Activated CD4-positive, alpha-beta T cell treated with anti-CD3 and anti-CD28 coated beads, Interleukin-2, Interleukin-6, amounts not matched to agents 100 ng/mL and 50 ng/mL, durations not matched to agents 16 hours and 8 hours (primary cell): Measurements from ENCODE around the gene SMIM26.
A peak's percentile ranks its signal among the peaks of the same experiment; 100 is the strongest.

ENCODE experiments used
- DNase-seq: peaks from one replicate; pipeline ENCODE4 v3.0.0-alpha.2; 2020

Gene SMIM26

DNA sequence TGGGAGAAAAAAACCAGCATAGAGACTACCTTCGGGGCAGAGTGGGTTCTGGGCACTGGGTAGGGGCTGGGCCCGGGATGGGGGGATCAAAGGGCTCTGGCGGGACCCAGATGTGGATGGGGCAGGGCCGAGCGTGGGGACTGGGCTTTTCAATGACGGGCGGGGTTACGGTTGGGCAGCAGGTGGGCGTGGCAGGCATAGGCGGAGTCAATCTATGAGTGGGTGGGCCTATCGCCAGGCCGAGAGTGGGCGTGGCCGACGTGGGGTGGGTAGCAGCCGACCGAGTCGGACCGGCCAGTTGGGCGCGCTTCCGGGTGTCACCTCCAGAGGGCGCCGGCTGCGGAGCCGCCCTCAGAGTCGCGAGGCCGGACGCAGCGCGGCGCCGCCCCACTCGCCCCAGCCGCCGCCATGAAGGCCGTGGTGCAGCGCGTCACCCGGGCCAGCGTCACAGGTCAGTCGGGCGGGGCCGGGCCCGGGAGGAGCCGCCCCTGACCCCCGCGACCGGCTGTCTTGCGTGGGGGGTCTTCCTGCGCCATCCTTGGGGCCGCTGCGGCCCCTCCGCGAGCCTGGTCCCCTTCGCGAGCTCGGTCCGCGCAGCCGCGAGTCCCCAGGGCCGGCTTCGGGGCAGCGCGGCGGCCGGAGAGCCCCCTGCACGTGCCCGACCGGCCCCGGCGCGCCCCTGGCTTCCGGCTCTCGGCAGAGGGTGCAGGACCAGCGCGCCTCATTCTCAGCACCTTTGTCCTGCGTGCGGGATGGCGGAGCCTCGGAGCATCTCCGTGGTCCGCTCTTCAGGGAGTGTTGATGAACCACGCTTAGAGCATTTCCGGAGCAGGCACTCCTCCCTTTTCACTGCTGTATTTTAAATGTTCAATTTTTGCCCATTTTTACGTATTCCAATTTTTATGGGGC, 20.7 kb downstream of the SMIM26 start, which contains the start of gene DTD1:
Gene DTD1, plus strand, starts transcription at position 390 of the 909 bp plus-strand sequence. Its CDS starts 19 bp downstream, at position 409.
- peak; percentile 96 for DNase-seq

DNA sequence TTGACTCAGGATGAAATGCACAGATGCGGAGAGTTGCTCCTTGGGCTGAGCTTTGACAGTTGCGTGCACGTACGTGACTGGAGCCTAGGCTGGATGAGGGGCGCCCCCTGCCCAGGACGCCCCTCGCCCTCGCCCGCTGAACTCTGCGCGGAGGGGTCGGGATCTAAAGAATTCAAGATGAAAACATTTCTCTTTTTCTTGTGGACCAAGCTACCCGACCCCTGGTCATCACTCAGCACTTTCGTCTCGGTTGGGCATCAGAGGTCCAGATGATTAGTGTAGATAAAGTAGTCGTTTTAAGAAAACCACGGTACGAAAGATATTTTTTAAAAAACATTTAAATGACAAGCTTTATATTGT, 21.3 kb downstream of the SMIM26 start:
- no peak for DNase-seq

DNA sequence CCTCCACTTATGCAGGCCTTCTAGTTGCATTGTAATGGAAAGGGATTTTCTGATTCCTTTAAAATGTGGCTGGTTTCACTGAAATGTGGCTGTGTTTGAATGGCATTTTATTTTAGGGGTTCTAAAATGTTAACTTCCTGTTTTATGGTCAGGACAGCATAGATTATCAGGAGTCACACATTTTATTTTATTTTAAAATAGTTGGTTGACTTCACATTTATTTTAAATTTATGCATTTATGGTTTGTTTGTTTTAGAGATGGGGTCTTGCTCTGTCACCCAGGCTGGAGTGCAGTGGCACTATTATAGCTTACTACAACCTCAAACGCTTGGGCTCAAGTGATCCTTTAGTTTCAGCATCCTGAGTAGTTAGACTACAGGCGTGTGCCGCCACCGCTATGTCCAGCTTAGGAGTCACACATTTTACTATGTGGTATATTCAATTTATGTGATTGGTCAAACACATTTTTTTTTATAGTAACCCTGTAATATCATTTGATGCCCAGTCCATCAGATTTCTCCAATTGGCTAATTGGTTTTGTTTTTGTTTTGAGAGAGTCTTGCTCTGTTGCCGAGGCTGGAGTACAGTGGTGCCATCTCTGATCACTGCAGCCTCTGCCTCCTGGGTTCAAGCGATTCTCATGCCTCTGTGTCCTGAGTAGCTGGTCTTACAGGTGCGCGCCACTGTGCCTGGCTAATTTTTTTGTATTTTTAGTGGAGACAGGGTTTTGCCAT, 22.9 kb downstream of the SMIM26 start:
- DNase-seq: no peak

DNA sequence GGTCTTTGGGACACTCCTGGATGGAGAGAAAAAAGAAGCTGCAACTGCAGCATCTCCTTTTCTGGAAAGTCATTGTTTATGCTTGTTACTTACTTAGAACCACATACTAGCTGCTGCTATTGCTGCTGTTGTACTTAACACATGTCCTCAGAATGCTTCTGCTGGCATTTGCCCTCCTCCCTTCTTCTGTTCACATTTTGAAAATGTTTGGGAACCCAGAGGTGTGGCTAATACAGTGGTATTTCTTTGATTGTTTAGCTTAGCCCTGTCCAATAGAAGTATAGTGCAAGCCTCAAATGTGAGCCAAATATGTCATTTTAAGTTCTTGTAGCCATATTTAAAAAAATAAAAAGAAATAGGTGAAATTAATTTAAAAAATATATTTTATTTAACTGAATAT, 29.0 kb downstream of the SMIM26 start:
- DNase-seq: no peak

DNA sequence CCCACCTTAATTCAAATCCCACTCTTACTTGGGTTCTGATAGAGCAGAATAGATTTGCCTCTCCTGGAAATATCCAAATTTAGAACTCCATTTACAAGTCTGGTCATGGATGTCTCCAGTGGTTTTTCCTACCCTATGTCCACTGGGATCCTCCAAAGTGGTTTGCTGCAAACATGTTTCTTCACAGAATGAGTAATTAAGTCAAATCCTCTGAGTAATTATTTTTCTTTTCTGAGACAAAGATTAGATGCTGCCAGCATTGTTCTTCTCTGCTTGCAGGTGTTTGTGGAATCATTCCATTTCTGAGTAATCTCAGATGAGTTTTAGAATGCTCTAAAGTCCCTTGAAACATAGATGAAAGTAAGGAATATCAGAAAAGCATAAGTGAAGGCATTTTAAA, 42.5 kb downstream of the SMIM26 start:
- DNase-seq: no peak

DNA sequence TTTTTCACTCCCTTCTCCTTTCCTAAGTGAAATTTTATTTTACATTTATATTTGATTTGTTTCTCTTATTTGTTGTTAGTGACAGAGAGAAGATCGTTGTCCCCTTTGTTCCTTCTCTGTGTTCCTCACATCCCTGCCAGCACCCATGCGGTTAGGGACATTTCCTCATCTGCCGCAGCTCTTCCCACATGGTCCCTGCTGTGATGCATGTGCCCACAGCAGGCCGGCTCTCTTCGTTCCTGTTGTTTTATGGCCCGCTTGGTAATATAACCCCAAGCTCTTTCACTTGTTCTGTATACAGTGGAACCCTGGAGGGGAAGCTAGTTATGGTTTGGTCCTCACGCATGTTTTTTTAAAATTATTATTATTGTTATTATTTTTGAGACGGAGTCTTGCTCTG, 44.3 kb downstream of the SMIM26 start:
- no peak for DNase-seq

DNA sequence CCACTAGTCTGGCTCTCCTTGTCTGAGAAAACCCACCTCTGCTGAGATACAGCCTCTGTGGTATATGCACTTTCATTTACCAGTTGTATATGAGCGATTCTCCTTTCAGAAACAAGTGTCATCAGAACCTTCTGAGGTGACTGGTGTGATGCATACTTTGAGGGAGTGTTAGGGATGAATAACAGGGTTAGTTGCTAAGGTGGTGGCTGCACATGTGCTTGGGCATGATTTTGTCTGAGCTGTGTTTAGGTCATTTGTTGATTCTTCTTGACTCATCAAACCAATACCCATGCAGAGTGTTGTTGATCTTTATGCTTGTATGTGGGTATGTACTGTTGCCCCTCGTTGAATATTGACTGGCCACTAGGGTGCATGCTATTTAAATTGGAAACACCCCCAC, 46.3 kb downstream of the SMIM26 start:
- peak; percentile 7 for DNase-seq

DNA sequence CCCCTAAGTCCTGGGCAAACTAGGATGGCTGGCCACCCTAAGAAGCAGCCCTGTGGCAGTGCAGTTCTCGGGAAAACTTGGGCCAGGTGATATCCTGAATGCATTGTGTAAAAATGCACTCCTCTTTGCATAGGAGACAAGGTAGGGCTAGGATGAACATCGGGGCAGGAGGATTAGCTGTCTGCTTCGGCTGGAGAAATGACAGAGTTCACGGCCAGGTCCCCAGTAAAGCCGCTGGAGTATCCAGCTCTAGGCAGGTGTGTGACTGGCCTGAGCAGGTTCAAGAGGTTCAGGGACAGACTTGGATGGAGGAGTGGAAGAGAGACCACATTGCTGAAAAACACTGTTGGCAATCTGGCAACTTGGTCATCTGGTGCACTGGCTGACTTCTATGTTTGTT, 47.0 kb downstream of the SMIM26 start:
- no peak for DNase-seq

DNA sequence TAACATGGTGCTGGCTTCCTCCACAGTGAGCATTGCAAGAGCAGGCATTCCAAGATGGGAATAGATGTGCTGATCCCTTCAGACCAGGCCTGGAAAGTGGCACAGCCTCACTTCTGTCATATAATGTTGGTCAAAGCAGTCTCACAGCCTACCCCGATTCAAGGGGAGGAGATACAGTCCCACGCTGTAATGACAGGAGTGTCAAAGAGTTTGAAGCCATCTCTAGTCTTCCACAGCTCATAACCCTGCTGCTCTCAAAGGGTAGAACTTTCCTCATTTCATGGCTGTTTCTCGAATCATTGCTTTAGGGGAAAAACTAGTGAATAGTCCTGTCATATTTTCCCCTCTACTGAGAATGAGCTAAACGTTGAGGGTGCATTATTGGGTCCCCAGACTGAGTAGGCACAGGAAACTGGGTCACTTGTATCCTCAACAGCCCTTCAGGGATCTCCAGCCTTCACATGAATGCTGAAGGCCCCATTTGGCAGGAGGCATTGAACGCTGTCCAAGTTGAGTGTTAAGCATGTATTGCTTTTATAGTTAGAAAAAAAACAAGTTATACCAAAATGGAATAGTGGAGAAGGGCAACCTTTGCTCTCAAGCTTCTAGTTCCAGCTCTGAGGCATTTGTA, 47.9 kb downstream of the SMIM26 start:
- DNase-seq: no peak
